HepG2 (cell line): ENCODE measurements around the gene TNFRSF6B. TPM values are rescaled to one million over a fixed set of nuclear protein-coding genes. Genes with fewer than 3 reads are reported as not detected.

ENCODE experiments used
- ATF7-NPFF ChIP-seq: sonication (generic); formaldehyde crosslinking; IDR thresholded peaks from 2 replicates; pipeline ENCODE4 v1.8.1; 2023; ENCODE audit warnings: mild to moderate bottlenecking, low read depth, missing genetic modification reagents, moderate library complexity
- BRCA1 ChIP-seq: sonication (generic); formaldehyde crosslinking; IDR thresholded peaks from 2 replicates; pipeline ENCODE4 v1.4.0; 2020; ENCODE audit warnings: missing genetic modification reagents
- CBX1 ChIP-seq: IDR thresholded peaks from one replicate; pipeline ENCODE4 v1.6.1; 2016; ENCODE audit warnings: antibody characterized with exemption, low read depth
- MYC ChIP-seq: sonication (generic); formaldehyde crosslinking; IDR thresholded peaks from 2 replicates; pipeline ENCODE4 v1.9.0; 2021; ENCODE audit warnings: missing genetic modification reagents, borderline replicate concordance
- REST ChIP-seq, 2 experiments: IDR thresholded peaks; 2 replicates each; pipeline ENCODE4 v1.6.1; 2011 to 2012; ENCODE audit warnings: low read length in 2 of 2, borderline replicate concordance in 1 of 2, low read depth in 1 of 2, mild to moderate bottlenecking in 1 of 2, moderate library complexity in 1 of 2
- SP5 ChIP-seq: IDR thresholded peaks from 2 replicates; pipeline ENCODE4 v1.6.1; 2016; ENCODE audit warnings: low read depth, borderline replicate concordance
- ZNF431 ChIP-seq: sonication (generic); formaldehyde crosslinking; IDR thresholded peaks from 2 replicates; pipeline ENCODE4 v1.9.0; 2022; ENCODE audit warnings: missing genetic modification reagents, low read depth, mild to moderate bottlenecking, borderline replicate concordance
- polyA plus RNA-seq, 8 experiments: library from polyadenylated mRNA; depleted of rRNA in 3 of 8; stranded (reverse) in 7 of 8; unstranded in 1 of 8; fragments of >200 nt; fragmentation: Illumina TruSeq in 4 of 8; extraction: Trizol in 4 of 8; gene quantifications; 2 replicates each; pipeline versions ENCODE4 v1.2.1 to v1.2.3, GENCODE V29; 2011 to 2016; ENCODE audit warnings: low read depth in 4 of 8, missing spikeins in 1 of 8, mixed read lengths in 1 of 8; ENCODE audit not compliant: insufficient read depth in 1 of 8
- total RNA-seq, 5 experiments: library from RNA; depleted of rRNA; stranded (reverse); fragments of >200 nt; fragmentation: Illumina TruSeq; extraction: Trizol; gene quantifications; 2 replicates each; pipeline ENCODE4 v1.2.3, GENCODE V29; 2016; ENCODE audit warnings: low read depth in 1 of 5
- TF ChIP-seq, protein P1 (sequence below): IDR thresholded peaks from 2 replicates; pipeline ENCODE4 v1.6.1; 2016; ENCODE audit warnings: missing compliant biosample characterization, missing genetic modification reagents, borderline replicate concordance

Gene TNFRSF6B
- total and polyA plus RNA-seq, 2 of the 13 experiments (the other 11 are each of a cell fraction or from before 2014, with no cell fraction given): 0.24 TPM; not detected in 1

DNA sequence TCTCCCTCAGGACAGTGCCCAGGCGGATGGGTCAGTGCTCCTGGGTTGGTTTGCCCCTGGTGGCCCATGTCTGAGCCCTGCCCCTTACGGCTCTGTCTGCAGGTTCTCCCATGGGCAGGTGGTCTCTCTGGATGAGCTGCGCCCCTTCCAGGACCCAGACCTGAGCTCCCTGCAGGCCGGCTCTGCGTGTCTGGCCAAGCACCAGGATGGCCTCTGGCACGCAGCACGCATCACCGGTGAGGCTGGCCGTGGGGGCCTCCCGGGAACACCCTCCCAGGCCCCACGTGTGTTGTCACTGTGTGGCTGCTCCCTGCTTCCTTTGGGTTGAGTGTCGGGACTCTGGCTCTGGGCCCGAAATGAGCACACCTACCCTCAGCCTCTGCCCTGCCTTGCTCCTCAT, 36.7 kb downstream of the TNFRSF6B start (continued):
- TF ChIP-seq, protein P1, sequence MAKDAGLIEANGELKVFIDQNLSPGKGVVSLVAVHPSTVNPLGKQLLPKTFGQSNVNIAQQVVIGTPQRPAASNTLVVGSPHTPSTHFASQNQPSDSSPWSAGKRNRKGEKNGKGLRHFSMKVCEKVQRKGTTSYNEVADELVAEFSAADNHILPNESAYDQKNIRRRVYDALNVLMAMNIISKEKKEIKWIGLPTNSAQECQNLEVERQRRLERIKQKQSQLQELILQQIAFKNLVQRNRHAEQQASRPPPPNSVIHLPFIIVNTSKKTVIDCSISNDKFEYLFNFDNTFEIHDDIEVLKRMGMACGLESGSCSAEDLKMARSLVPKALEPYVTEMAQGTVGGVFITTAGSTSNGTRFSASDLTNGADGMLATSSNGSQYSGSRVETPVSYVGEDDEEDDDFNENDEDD (CRISPR knock-in tag): no peak
- TF ChIP-seq SP5 (CRISPR knock-in tag) (no peak), CBX1 (no peak), REST (IDR thresholded peaks at IDR 0.05; ENCODE audit: borderline replicate concordance in 1 of 2, low read depth in 1 of 2, low read length in 2 of 2) (no peak), MYC (CRISPR knock-in tag) (no peak), ATF7-NPFF (CRISPR knock-in tag) (0 out of 2 replicates have a peak, but pooled peaks have one; percentile 3), BRCA1 (CRISPR knock-in tag) (no peak), ZNF431 (CRISPR knock-in tag) (0 out of 2 replicates have a peak, but pooled peaks have one; percentile 17)
